A549 (cell line): ENCODE results near the gene TRABD2B. TPM values are rescaled to one million over a fixed set of nuclear protein-coding genes. Genes with fewer than 3 reads are reported as not detected.

Source experiments
- ATAC-seq, 2 experiments: fragments of 200-7000 bp in 1 of 2; fragments of >200 bp in 1 of 2; cut with Nextera tagmentation in 1 of 2; cut with Tn5 transposase in 1 of 2; 3 replicates each; pipeline versions ENCODE4 v1.8.0 to v1.9.1; 2018 to 2020; ENCODE audit warnings: mild to moderate bottlenecking in 1 of 2, moderate library complexity in 1 of 2
- CTCF ChIA-PET: fragments of 300-600 bp; sonication (Branson Sonifier 250); formaldehyde crosslinking; extraction: SDS; loops from one replicate; lab custom pipeline; 2021; ENCODE audit warnings: antibody characterized with exemption, inconsistent platforms; lab: Yijun Ruan, JAX
- POLR2A ChIA-PET: fragments of 350-600 bp; formaldehyde crosslinking; extraction: SDS; loops from one replicate; lab custom pipeline; 2021; ENCODE audit warnings: antibody characterized with exemption, inconsistent platforms; lab: Yijun Ruan, JAX
- DNase-seq, 2 experiments: peaks; one replicate each; pipeline versions ENCODE4 v3.0.0 to v3.0.0-alpha.2; 2011 to 2016; ENCODE audit warnings: low read depth in 1 of 2, low spot score in 1 of 2
- FAIRE-seq: peaks from 2 replicates; lab custom pipeline; 2011; peaks lifted over from hg19 to GRCh38; lab: Jason Lieb, UNC
- H3K27ac ChIP-seq, 2 experiments: fragments of >200 bp; sonication (Bioruptor Twin); formaldehyde crosslinking; 3 replicates each; pipeline ENCODE4 v1.5.1; 2016 to 2017
- H3K4me1 ChIP-seq: fragments of >200 bp; sonication (Bioruptor Twin); formaldehyde crosslinking; 3 replicates; pipeline ENCODE4 v1.6.1; 2016
- H3K4me2 ChIP-seq: fragments of >200 bp; sonication (Bioruptor Twin); formaldehyde crosslinking; 3 replicates; pipeline ENCODE4 v1.6.1; 2016
- H3K4me3 ChIP-seq: fragments of >200 bp; sonication (Bioruptor Twin); formaldehyde crosslinking; 3 replicates; pipeline ENCODE4 v1.5.1; 2016
- H3K9me3 ChIP-seq: fragments of >200 bp; sonication (Bioruptor Twin); formaldehyde crosslinking; 3 replicates; pipeline ENCODE4 v1.6.1; 2016
- BCL3 ChIP-seq: fragments of >200 bp; sonication (Bioruptor Twin); formaldehyde crosslinking; IDR thresholded peaks from 3 replicates; pipeline ENCODE4 v1.6.1; 2016
- CHD4 ChIP-seq: fragments of 200-600 bp; sonication (generic); IDR thresholded peaks from 2 replicates; pipeline ENCODE4 v1.6.1; 2016; ENCODE audit warnings: antibody characterized with exemption, mild to moderate bottlenecking, borderline replicate concordance
- E2F6 ChIP-seq: IDR thresholded peaks from 2 replicates; pipeline ENCODE4 v1.6.1; 2012; ENCODE audit warnings: low read depth, borderline replicate concordance
- EHF ChIP-seq: fragments of 250-450 bp; sonication (Bioruptor Pico); IDR thresholded peaks from 2 replicates; pipeline ENCODE4 v1.5.0; 2020; ENCODE audit warnings: mild to moderate bottlenecking
- EHMT2 ChIP-seq: fragments of 200-600 bp; sonication (generic); IDR thresholded peaks from 2 replicates; pipeline ENCODE4 v1.6.1; 2016; ENCODE audit warnings: antibody characterized with exemption, low read depth, mild to moderate bottlenecking, moderate library complexity
- EP300 ChIP-seq, 2 experiments: fragments of >200 bp; sonication (Bioruptor Twin); formaldehyde crosslinking; IDR thresholded peaks; 2 replicates in 1 of 2; 3 replicates in 1 of 2; pipeline ENCODE4 v1.6.1; 2016 to 2017
- FOSB ChIP-seq: fragments of 250-450 bp; sonication (Bioruptor Pico); IDR thresholded peaks from 2 replicates; pipeline ENCODE4 v1.5.0; 2020; ENCODE audit warnings: mild to moderate bottlenecking, moderate library complexity
- GATA3 ChIP-seq: IDR thresholded peaks from 2 replicates; pipeline ENCODE4 v1.6.1; 2012; ENCODE audit warnings: borderline replicate concordance
- HEYL ChIP-seq: fragments of 250-450 bp; sonication (Bioruptor Pico); IDR thresholded peaks from 2 replicates; pipeline ENCODE4 v1.8.0; 2021; ENCODE audit warnings: mild to moderate bottlenecking, moderate library complexity
- HMGXB4 ChIP-seq: fragments of 250-450 bp; sonication (Bioruptor Pico); IDR thresholded peaks from 2 replicates; pipeline ENCODE4 v1.5.0; 2021; ENCODE audit warnings: mild to moderate bottlenecking, moderate library complexity, borderline replicate concordance
- HOXB13 ChIP-seq: fragments of 250-450 bp; sonication (Bioruptor Pico); IDR thresholded peaks from 2 replicates; pipeline ENCODE4 v1.5.0; 2020; ENCODE audit warnings: low read depth, mild to moderate bottlenecking, moderate library complexity
- KDM1A ChIP-seq: fragments of 200-600 bp; sonication (generic); IDR thresholded peaks from 2 replicates; pipeline ENCODE4 v1.6.1; 2016; ENCODE audit warnings: low read depth, mild to moderate bottlenecking
- NFE2L2 ChIP-seq: fragments of 150-350 bp; conservative IDR thresholded peaks from 2 replicates; pipeline ENCODE4 v1.6.1; 2014; ENCODE audit warnings: low read length
- NPAS2 ChIP-seq: fragments of 250-450 bp; sonication (Bioruptor Pico); IDR thresholded peaks from 2 replicates; pipeline ENCODE4 v1.8.0; 2022; ENCODE audit warnings: mild to moderate bottlenecking, moderate library complexity, borderline replicate concordance
- NR3C1 ChIP-seq: fragments of >200 bp; sonication (Bioruptor Twin); formaldehyde crosslinking; IDR thresholded peaks from 3 replicates; pipeline ENCODE4 v1.6.1; 2017
- PBX3 ChIP-seq: IDR thresholded peaks from 2 replicates; pipeline ENCODE4 v1.6.1; 2012
- PHF8 ChIP-seq: fragments of 200-600 bp; sonication (generic); IDR thresholded peaks from 2 replicates; pipeline ENCODE4 v1.6.1; 2016; ENCODE audit warnings: low read depth, mild to moderate bottlenecking, antibody characterized with exemption, moderate library complexity, borderline replicate concordance
- SMC3 ChIP-seq: fragments of >200 bp; sonication (Bioruptor Twin); formaldehyde crosslinking; IDR thresholded peaks from 3 replicates; pipeline ENCODE4 v1.6.1; 2018; ENCODE audit warnings: inconsistent platforms
- SREBF2 ChIP-seq: fragments of 450-650 bp; IDR thresholded peaks from 2 replicates; pipeline ENCODE4 v1.6.1; 2014; ENCODE audit warnings: mild to moderate bottlenecking, moderate library complexity
- USF2 ChIP-seq: fragments of 450-650 bp; IDR thresholded peaks from 2 replicates; pipeline ENCODE4 v1.6.1; 2014; ENCODE audit warnings: antibody characterized with exemption
- ZC3H11A ChIP-seq: fragments of 450-650 bp; IDR thresholded peaks from 2 replicates; pipeline ENCODE4 v1.6.1; 2014; ENCODE audit warnings: antibody characterized with exemption, mild to moderate bottlenecking
- WGBS: methylation state at CpG from one replicate; pipeline ENCODE4 v1.1.6; 2017; ENCODE audit errors: missing lambda C conversion rate; 5-methylcytosine and 5-hydroxymethylcytosine counted together
- polyA plus RNA-seq, 4 experiments: library from polyadenylated mRNA; depleted of rRNA in 3 of 4; stranded (reverse); fragments of >200 nt; fragmentation: RNase III in 1 of 4; extraction: RNeasy Plus Mini Kit Qiagen cat#74134 plus additional on column Dnase treatment in 1 of 4; gene quantifications; 2 replicates in 3 of 4; 3 replicates in 1 of 4; pipeline ENCODE4 v1.2.3, GENCODE V29; 2011 to 2017
- TF ChIP-seq, protein P1 (sequence below): fragments of >200 bp; sonication (Bioruptor Twin); formaldehyde crosslinking; IDR thresholded peaks from 2 replicates; pipeline ENCODE4 v1.6.1; 2016

TRABD2B gene
- polyA plus RNA-seq, 2 of the 4 experiments (the other 2 are of a cell fraction), result 0.04 to 0.21 TPM

GRCh38 chr1:47765742-47766485 is 231.3 kb downstream of the TRABD2B start:
- ATAC-seq, result no peak
- TF ChIP-seq HOXB13 (CRISPR knock-in tag), result no peak
- TF ChIP-seq, all 56 proteins: peak for 0

GRCh38 chr1:47765236-47765635 is 231.9 kb downstream of the TRABD2B start:
- POLR2A ChIA-PET, result no interaction called here
- no peak for ATAC-seq
- Histone ChIP-seq H3K9me3 (no peaks in the 10 kb centered on the region), H3K27ac (no peak overlapping the region), H3K4me1 (no peaks in the 10 kb centered on the region), H3K4me2 (no peak overlapping the region), H3K4me3 (no peak overlapping the region)
- 78% methylated on average over 6 of the region's 8 CpGs for WGBS
- DNase-seq, result no peak
- CTCF ChIA-PET, result interaction anchor here (0.7 to 1.8 kb wide), 5 partner anchors 9 to 334 kb away, joined by 3 to 8 read pairs (median 4); no protein-coding TSS in a partner anchor
- TF ChIP-seq PHF8 (no peak), BCL3 (no peak), HEYL (CRISPR knock-in tag) (no peak), NPAS2 (CRISPR knock-in tag) (no peak), SREBF2 (no peak), NFE2L2 (no peak), ZC3H11A (no peak), NR3C1 (no peak), FOSB (CRISPR knock-in tag) (no peak), USF2 (no peak), KDM1A (no peak), EHMT2 (no peak), GATA3 (no peak), E2F6 (no peak)
- FAIRE-seq, result no peak

More at GRCh38 chr1:47765742-47766485, 231.3 kb downstream of the TRABD2B start:
- Histone ChIP-seq H3K9me3 (no peaks in the 10 kb centered on the region), H3K4me1 (no peaks in the 10 kb centered on the region), H3K4me2 (no peak overlapping the region), H3K4me3 (no peak overlapping the region), H3K27ac (no peak overlapping the region)
- DNase-seq (no peak), FAIRE-seq (no peak)
- POLR2A ChIA-PET, result no interaction called here
- 69% methylated on average over 11 of the region's 22 CpGs for WGBS
- CTCF ChIA-PET, result interaction anchor here (1.4 to 1.8 kb wide), 2 partner anchors 10 to 334 kb away, joined by 4 to 5 read pairs; no protein-coding TSS in a partner anchor

DNA sequence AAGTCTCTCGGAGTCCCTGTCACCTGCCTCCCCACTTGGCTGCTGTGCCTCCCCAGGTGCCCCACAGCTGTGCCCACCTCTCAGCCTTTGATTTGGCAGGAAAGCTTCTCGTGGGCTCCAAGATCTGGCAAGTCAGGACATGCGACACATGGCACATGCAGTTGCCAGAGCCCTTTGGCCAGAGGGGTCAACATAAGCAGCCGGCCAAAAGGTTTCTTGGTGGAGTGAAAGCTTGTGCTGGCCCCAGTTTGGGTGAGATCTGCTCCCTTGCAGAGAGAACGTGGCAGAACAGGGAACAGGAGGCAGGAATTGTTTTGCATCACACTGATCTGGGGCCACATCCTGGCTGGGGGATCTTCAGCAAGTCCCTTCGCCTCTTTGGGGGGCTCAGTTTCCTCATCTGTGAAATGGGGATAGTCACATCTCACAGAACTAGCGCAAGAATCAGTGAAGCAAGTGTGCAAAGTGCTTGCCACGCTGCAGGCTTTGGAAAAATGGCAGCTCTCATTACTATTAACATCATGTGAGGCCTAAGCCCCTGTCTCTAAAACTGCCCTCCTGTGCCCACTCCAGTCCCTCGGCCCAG is 232.6 kb downstream of the TRABD2B start:
- POLR2A ChIA-PET, result no interaction called here
- H3K4me1 ChIP-seq, result no peaks in the 10 kb centered on the region
- no peak overlapping the region for H3K4me2 ChIP-seq
- H3K4me3 ChIP-seq, result no peak overlapping the region
- no peaks in the 10 kb centered on the region for H3K9me3 ChIP-seq
- TF ChIP-seq CHD4 (no peak), E2F6 (no peak), PBX3 (no peak), SMC3 (no peak), HMGXB4 (CRISPR knock-in tag) (no peak), EP300 (IDR thresholded peaks at IDR 0.05) (no peak), EHF (CRISPR knock-in tag) (no peak)
- TF ChIP-seq, protein P1, sequence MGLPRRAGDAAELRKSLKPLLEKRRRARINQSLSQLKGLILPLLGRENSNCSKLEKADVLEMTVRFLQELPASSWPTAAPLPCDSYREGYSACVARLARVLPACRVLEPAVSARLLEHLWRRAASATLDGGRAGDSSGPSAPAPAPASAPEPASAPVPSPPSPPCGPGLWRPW, result no peak
- WGBS, result 57% methylated on average over 7 of the region's 9 CpGs
- FAIRE-seq (no peak), DNase-seq (no peak), ATAC-seq (no peak)
- CTCF ChIA-PET, result interaction anchor here (0.7 to 1.8 kb wide), 4 partner anchors 9 to 333 kb away, joined by 3 to 8 read pairs (median 4); no protein-coding TSS in a partner anchor
- H3K27ac ChIP-seq, result no peak overlapping the region
